Stimulated activated CD8-positive, alpha-beta memory T cell treated with anti-CD3 and anti-CD28 coated beads, Interleukin-4, amount 100 ng/mL, for 24 hours (primary cell): ENCODE results near the gene NETO2.
"Not testable (repeated sequence)": the region's sequence is repeated elsewhere in the genome, so short reads cannot be mapped to it uniquely, and the experiment has no call there.

Experiments
- DNase-seq: peaks from one replicate; pipeline ENCODE4 v3.0.0-alpha.2; 2020; ENCODE audit warnings: low read depth

NETO2 gene

GRCh38 chr16:47134550-47134949, 9.2 kb downstream of the NETO2 start:
- DNase-seq = no peak

GRCh38 chr16:47132308-47132707, 11.4 kb downstream of the NETO2 start:
- DNase-seq = no peak

GRCh38 chr16:47129755-47130435, 13.8 kb downstream of the NETO2 start:
- DNase-seq = no peak

DNA sequence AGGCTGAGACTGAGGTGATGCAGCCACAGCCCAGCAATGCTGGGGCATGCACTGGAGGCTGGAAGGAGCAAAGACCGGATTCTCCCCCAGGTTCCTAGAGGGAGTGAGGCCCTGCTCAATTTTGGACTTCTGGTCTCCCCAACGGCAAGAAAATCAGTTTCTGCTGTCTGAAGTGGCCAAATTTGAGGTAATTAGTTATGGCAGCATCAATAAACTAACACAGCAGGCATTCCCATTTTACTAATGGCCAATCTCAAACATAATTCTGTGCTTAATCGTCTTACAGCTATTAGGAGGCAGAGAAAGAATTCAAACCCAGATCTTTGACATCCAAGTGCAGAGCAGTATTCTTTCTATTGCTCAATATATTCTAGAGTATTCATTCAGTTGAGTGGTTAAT, 16.2 kb downstream of the NETO2 start:
- DNase-seq = no peak

- no peak for DNase-seq
Measured at GRCh38 chr16:47125757-47126156, 18.0 kb downstream of the NETO2 start.

DNA sequence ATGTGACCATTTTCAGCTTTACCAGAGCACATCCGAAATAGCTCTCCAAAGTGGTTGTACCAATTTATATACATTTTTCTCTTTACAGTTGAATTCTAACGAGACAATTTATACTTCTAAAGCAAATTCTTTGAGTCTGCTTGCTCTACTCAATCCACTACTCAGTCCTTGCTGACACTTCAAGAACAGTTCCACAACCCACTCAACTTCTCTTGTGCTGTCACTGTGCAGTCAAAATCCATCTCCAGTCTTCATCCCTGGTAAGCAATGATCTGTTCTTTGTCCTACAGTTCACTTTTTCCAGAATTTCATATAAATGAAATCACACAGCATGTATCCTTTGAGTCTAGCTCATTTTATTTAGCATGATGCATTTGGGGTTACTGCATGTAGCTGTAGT, 30.6 kb downstream of the NETO2 start:
- no peak for DNase-seq

- DNase-seq = no peak
Measured at GRCh38 chr16:47110939-47111338, 32.8 kb downstream of the NETO2 start.

GRCh38 chr16:47109361-47109760, 34.4 kb downstream of the NETO2 start:
- DNase-seq = no peak

DNA sequence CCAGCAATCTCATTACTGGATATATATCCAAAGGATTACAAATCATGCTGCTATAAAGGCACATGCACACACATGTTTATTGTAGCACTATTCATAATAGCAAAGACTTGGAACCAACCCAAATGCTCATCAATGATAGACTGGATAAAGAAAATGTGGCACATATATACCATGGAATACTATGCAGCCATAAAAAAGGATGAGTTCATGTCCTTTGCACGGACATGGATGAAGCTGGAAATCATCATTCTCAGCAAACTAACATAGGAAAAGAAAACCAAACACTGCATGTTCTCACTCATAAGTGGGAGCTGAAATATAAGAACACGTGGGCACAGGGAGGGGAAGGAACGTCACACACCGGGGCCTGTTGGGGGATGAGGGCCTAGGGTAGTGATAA, 40.8 kb downstream of the NETO2 start:
- not testable (repeated sequence) for DNase-seq

- DNase-seq = not testable (repeated sequence)
Measured at GRCh38 chr16:47097154-47097553, 46.6 kb downstream of the NETO2 start.

GRCh38 chr16:47096297-47096696, 47.4 kb downstream of the NETO2 start:
- no peak for DNase-seq

DNA sequence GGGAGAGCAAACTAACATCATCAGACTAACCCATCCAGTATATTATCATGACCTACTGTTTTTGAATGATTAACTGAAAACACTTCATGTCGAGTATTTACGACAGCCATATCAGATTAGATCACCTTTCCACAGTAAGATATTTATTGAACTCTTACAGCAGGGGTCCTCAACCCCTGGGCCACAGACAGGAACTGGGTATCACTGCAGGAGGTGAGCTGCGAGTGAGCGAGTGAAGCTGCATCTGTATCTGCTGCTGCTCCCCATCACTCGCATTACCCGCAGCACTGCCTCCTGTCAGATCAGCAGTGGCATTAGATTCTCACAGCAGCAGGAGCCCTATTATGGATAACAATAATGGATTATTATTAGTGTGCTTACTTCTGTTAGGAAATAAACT, 59.5 kb downstream of the NETO2 start:
- no peak for DNase-seq

DNA sequence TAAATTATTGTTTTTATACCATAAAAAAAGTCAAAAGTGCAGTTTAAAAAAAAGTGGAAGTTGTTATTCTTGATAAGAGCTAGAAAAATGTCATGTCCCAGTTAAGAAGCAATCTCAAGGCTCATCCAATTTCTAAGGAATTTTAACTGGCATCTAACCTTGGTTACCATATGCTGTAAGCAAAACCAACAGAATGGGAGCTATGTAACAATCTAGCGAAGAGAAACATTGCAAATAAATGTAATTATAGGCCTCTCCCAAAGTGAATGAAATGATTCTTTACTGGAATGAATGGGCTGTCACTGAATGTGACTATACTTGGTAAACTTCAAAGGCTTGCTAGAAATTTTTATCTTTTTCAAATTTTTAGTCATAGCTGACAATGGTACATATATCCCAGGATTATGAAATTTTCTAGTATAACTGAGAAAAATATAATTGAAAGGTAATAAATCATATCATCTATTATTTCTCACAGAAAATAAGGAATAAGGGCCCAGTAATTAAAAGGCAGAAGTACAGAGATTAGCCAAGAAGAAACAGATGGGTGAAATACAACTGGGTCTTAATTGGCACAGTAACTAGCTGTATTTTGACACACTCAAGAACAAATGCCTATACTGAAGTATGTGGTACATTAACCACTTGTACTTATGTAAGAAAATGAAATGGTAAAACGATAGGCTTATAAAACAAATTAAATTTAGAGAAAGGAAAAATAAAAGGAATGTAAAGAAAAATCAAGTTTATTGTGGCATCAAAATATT, 61.5 kb downstream of the NETO2 start:
- DNase-seq = no peak

DNA sequence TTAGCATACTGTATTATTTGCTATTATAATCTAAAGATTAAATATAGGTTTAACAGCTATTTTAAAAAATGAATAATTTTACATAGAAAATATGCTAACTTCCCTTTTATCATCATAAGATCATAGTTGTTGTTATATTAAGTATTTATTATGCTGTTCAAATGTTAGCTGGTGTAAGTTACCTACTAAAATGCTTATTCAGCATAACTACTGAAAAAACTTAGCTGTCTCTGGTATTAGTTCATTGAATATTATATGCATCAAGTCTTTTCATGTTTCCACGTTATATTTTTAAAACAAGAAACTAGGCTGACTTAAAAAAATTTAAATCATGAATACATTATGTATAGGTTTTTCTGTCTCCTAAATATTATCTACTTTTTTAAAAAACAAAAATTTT, 62.6 kb downstream of the NETO2 start:
- no peak for DNase-seq

- no peak for DNase-seq
Measured at GRCh38 chr16:47079860-47080259, 63.9 kb downstream of the NETO2 start.

DNA sequence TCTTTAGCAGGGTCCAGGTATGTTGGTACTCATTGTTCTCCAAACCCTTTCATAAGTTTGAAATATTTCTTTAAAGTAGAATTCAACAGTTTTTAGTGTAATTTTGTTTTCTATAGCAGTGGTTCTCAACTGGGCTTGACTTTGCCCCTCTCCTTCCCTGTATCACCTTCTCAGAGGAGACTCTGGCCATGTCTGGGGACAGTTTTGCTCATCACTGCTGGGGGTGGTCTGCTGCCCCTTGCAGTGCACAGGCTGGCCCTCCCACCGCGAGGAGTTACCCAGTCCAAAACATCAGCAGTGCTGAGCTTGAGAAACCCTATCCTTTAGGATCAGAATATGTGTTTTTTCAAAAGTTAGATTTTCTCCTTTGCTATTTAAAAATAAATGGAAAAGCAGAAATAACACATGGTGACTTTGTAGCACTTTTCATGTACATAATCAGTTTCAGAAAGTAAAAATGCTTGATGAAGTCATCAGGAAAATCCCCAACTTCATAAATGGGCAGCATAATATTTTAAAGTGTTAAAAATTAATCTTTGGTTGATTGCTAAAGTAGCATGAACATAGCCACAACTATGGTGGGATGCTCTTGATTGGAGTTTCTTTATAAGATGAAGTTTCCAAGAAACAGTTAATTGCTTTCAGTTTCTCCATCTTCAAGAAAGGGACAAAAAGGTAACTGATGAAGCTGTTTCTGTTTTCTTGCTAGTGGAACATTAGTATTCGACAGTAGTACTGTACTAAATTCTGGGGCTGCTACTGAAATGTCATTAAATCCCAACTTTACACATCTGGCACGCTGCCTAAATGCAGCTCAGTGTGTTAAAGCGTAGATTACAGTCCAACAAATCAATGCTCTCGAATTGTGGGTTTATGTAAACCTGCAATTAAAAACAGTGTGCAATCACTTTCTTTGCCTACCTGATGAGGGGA, 70.3 kb downstream of the NETO2 start:
- DNase-seq = no peak

DNA sequence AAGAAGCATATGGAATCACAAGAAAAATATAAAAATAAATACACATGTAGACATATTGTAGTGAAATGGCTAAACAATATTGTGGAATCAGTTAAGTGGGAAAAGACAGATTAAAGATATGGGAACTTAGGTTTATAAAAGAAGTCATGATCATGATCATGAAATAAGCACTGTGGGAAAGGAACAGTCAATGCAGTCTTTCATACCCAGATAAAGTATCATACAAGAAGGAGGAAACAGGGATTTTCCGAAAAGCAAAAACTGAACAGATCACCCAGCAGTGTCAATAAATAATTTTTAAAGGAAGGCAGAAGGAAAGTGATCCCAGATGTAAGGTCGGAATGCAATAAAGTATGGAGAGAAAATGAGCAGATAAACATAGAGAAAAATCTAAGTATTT, 71.6 kb downstream of the NETO2 start:
- no peak for DNase-seq

GRCh38 chr16:47069841-47070584, 73.7 kb downstream of the NETO2 start:
- no peak for DNase-seq

GRCh38 chr16:47069313-47069712, 74.4 kb downstream of the NETO2 start:
- DNase-seq = no peak

DNA sequence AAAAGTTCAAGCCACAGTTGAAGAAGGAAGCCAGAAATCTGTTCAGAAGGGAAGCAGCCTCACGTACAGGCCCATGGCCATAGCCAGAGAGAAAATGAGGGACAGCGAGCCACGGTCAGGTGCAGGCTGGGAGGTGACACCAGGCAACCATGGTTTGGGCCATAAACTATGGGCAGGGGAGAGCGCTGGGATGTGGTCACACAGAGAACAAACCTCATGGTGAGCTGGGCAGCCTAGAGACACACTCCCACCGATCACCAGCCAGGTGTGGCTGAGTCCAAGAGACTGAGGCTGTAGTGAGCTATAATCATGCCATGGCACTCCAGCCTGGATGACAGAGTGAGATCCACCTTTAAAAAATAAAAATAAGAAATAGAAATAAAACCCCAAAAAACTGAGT, 76.5 kb downstream of the NETO2 start:
- DNase-seq = no peak

- no peak for DNase-seq
Measured at GRCh38 chr16:47065766-47066688, 77.7 kb downstream of the NETO2 start.
